ENCODE measurements around the gene ADARB2.
"Not testable (repeated sequence)": the region's sequence is repeated elsewhere in the genome, so short reads cannot be mapped to it uniquely, and the experiment has no call there.

Gene ADARB2

GRCh38 chr10:1232164-1232911, 505.0 kb downstream of the ADARB2 start:
- DNase-seq (ENCODE audit: low read depth in 2 of 2): no peak

DNA sequence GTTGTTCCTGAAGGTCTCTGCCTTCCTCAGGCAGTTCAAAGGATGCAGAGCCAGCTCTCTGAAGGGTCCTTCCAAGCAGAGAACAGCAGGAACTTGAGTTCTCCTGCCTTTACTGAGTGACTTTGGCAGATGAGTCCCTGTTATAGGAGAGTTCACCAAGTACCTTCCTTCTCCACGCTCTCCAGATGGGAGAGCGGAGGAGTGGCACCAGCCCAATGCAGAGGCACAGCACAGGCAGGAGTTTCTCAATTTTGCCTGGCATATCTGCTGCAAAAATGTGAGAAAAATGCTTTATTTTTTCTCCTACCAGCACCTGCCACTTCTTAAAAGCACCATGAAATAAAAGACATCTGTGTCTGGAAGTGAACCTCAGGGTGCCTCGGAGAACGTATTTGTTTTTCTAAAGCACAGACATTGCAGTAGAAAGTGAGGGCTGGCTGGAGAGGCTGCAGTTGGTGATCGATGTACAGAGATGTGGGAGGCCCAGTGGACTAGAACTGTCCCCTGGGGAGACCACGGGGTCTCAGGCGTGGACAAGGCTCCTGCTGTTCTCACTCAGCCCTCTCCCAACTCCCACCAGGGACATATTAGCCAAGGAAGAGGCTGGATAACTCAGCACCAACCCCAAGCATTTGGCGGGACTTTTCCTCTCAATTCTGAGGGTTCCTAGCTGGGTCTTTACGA, 506.6 kb downstream of the ADARB2 start:
- no peak for DNase-seq (ENCODE audit: low read depth in 2 of 2)

DNA sequence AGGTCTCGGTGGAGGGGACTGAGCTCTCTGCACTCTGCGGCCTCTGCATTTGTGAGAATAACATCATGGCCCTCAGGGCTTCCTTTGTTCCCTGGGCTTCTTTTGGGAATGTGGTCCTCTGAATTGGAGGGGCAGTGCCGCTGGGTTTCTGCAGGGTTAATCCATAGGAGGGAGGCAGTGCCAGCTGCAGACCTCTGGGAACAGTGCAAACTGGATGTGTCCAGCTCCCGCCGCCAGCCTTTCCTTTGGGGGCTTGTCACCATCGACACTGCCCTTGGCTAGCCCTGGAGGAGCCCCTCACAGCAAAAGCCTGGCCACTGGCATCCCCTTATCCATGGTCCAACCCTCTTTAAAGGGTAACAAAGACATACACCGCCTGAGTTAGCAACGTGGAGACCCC, 507.2 kb downstream of the ADARB2 start:
- DNase-seq (ENCODE audit: low read depth in 2 of 2): no peak

DNA sequence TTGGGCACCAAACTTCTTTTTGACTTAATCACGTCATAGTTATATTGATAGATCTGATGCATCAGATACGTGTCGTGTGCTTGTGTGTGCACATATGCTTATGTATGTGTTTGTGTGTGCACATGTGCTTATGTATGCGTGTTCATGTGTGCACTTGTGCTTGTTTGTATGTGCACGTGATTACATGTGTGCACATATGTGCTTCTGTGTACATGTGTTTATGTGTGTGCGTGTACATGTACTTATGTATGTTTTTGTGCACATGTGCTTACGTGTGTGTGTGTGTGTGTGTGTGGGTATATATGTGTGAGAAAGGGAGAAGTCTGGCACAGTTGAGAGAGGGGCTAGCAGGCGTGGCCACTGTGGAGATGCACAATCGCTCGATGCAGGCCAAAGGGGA, 507.8 kb downstream of the ADARB2 start:
- DNase-seq (ENCODE audit: low read depth in 2 of 2): no peak

DNA sequence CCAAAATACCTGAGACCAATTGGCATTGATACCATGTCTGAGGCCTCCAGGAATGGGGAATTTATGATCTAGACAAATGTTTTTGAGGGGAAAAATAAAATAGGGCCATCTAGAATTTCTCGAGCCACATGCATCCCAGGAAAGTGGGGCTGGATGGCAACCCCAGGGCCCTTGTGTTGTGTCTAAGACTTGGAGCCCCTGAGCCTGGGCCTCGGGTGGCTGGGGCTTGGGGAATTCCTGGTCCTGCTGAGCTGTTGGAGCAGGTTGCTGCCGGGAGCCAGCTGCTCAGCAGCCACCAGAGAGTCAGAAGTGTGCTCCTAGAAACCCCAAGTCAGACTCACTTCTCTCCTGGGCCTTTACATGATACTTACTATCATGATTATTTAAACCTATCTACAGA, 508.2 kb downstream of the ADARB2 start:
- no peak for DNase-seq (ENCODE audit: low read depth in 2 of 2)

GRCh38 chr10:1228467-1228975, 508.8 kb downstream of the ADARB2 start:
- no peak for DNase-seq (ENCODE audit: low read depth in 2 of 2)

- DNase-seq (ENCODE audit: low read depth in 2 of 2): no peak
Measured at GRCh38 chr10:1227510-1228402, 509.6 kb downstream of the ADARB2 start.

DNA sequence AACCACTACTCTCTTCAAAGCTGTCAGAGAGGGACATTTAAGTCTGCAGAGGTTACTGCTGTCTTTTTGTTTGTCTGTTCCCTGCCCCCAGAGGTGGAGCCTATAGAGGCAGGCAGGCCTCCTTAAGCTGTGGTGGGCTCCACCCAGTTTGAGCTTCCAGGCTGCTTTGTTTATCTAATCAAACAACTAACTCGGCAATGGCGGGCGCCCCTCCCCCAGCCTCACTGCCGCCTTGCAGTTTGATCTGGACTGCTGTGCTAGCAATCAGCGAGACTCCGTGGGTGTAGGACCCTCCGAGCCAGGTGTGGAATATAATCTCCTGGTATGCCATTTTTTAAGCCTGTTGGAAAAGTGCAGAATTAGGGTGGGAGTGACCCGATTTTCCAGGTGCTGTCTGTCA, 510.4 kb downstream of the ADARB2 start:
- not testable (repeated sequence) for DNase-seq (ENCODE audit: low read depth in 2 of 2)

DNA sequence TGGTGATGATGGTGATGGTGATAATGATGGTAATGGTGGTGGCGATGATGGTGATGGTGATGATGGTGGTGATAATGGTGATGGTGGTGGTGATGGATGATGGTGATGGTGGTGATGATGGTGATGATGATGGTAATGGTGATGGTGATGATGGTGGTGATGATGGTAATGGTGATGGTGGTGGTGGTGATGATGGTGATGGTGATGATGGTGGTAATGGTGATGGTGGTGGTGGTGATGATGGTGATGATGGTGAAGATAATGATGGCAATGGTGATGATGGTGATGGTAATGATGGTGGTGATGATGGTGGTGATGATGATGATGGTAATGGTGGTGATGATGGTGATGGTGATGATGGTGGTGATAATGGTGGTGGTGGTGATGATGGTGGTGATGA, 517.5 kb downstream of the ADARB2 start:
- not testable (repeated sequence) for DNase-seq (ENCODE audit: low read depth in 2 of 2)

- no peak for DNase-seq (ENCODE audit: low read depth in 2 of 2)
Measured at GRCh38 chr10:1217661-1218060, 519.7 kb downstream of the ADARB2 start.

DNA sequence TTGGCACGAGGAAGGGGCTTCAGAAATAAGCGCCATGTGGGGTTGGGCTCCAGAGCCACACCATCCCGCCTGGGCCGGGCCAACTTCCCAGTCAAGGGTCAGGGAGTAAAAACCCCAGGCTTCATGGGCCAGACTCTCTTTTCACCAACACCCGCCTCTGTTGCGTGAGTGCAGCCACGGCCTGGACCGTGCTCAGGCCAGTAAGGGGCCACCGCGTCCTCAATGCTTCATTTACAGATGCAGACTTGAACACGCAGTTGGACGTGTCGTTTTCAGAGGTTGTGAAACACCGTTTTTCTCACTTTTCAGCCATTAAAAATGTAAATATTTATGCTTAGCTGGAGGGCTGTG, 520.1 kb downstream of the ADARB2 start:
- no peak for DNase-seq (ENCODE audit: low read depth in 2 of 2)

DNA sequence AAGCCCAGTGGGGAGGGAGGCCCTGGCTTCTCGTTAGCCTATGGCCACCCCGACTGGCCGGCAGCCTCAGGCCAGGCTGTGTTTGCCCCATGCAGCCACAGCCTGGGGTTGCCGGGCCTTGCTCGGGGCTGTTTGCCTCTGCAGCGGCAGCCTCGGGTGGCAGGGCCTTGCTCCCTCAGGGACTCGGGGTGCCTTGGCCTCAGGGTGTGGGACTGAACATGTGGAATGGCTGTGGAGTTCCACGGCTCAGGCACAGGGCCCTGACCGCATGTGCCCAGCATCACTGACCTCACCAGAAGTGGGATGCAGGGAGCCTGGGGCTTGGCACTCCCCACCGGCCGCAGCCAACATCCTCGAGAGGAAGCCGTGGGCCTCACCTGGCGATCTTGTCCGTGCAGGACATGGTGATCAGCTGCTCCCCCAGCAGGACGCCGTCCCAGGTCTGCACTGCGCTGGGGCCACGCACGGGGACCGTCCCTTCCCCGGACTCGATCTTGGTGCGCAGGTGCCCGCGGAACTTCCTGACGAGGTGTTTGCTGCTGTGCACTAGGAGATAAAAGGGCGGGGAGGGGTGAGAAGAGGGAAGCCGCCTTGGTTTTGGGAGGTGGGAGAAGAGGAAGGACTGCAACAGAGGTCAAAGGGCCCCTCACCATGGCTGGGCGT, 520.6 kb downstream of the ADARB2 start:
- DNase-seq (ENCODE audit: low read depth in 2 of 2): no peak

- DNase-seq (ENCODE audit: low read depth in 2 of 2): no peak
Measured at GRCh38 chr10:1215862-1216573, 521.3 kb downstream of the ADARB2 start.

- DNase-seq (ENCODE audit: low read depth in 2 of 2): no peak
Measured at GRCh38 chr10:1214882-1215540, 522.3 kb downstream of the ADARB2 start.

DNA sequence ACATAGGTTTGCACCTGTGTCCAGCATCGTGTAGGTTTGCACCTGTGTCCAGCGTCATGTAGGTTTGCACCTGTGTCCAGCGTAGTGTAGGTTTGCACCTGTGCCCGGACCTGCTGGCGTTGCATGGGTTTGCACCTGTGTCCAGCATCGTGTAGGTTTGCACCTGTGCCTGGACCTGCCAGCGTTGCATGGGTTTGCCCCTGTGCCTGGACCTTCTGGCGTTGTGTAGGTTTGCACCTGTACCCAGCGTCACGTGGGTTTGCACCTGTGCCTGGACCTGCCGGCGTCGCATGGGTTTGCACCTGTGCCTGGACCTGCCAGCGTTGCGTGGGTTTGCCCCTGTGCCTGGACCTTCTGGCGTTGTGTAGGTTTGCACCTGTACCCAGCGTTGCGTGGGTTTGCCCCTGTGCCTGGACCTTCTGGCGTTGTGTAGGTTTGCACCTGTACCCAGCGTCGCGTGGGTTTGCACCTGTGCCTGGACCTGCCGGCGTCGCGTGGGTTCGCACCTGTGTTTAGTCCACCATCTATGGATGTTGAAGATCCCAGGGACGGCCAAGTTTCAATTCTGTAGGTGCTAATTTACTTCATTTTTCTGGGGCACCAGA, 523.2 kb downstream of the ADARB2 start:
- no peak for DNase-seq (ENCODE audit: low read depth in 2 of 2)

- DNase-seq (ENCODE audit: low read depth in 2 of 2): no peak
Measured at GRCh38 chr10:1213252-1214070, 523.9 kb downstream of the ADARB2 start.

DNA sequence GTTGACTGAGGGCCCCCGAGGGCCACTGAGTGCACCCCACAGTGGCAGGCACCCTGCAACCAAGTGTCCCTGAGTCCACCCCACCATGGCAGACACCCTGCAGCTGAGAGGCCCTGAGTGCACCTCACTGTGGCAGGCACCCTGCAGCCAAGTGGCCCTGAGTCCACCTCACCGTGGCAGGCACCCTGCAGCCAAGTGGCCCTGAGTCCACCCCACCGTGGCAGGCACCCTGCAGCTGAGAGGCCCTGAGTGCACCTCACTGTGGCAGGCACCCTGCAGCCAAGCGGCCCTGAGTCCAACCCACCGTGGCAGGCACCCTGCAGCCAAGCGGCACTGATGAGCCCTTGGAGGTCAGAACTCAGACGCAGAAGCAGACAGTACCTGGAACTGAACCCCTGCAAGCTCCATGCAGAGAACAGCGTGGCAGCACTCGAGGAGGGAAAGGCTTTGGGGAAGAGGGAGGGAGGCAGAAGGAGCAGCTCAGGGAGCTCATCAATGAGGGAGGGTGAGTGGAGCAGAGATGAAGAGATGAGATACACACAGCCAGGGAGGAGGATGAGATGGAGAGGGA, 524.7 kb downstream of the ADARB2 start:
- DNase-seq (ENCODE audit: low read depth in 2 of 2): no peak

DNA sequence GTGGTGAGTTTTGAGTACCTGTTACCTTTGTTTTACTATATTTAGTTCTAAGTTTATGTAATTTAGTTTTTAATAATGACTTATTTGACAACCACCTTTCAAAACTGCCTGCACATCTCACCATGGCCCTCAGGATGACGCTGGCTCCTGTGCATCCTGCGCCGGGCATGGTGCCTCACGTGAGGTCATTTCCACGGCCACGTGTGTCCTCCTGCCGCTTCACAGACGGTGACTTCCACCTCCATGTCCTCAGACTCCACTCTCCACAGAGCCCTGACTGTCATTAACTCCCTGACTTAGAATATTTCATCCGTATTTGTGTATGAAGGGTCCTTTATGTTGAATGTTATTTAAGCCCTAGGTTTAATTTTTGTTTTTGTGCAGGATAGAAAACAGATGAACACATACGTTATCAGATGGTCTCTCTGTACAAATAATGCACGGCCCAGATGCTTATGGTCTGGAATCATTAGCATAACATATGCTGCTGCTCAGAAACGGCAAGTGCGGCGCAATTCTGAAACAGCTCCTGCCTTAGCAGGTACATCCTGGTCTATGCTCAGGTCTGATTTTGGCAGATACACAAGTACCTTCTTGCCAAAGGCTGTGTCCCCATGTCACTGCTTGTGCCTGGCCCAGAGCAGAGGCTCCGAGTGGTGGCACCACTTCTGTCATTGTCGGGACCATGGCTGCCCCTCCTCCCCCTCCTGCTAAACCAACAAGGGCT, 525.3 kb downstream of the ADARB2 start:
- DNase-seq (ENCODE audit: low read depth in 2 of 2): no peak
